GM23248 (cell line): ENCODE data around the gene GPD1L. TPM values are rescaled to one million over a fixed set of nuclear protein-coding genes. Genes with fewer than 3 reads are reported as not detected.

ENCODE experiments used
- DNase-seq: peaks from one replicate; pipeline ENCODE4 v3.0.0-alpha.2; 2015
- H2AFZ ChIP-seq: fragments of 200-600 bp; sonication (generic); 2 replicates; pipeline ENCODE4 v1.6.1; 2016; ENCODE audit warnings: antibody characterized with exemption
- H3F3A ChIP-seq: fragments of 200-600 bp; sonication (generic); 2 replicates; pipeline ENCODE4 v1.6.1; 2016; ENCODE audit warnings: mild to moderate bottlenecking, antibody characterized with exemption, mixed run types; ENCODE audit not compliant: insufficient read depth
- H3K27ac ChIP-seq: fragments of 200-600 bp; sonication (generic); 2 replicates; pipeline ENCODE4 v1.5.1; 2016; ENCODE audit warnings: mild to moderate bottlenecking
- H3K27me3 ChIP-seq: fragments of 200-600 bp; sonication (generic); replicated peaks from 2 replicates; pipeline ENCODE4 v1.6.1; 2016; ENCODE audit warnings: mild to moderate bottlenecking; ENCODE audit not compliant: insufficient read depth
- H3K36me3 ChIP-seq: fragments of 200-600 bp; sonication (generic); 2 replicates; pipeline ENCODE4 v1.6.1; 2016; ENCODE audit warnings: low read depth, mild to moderate bottlenecking
- H3K4me1 ChIP-seq: fragments of 200-600 bp; sonication (generic); 2 replicates; pipeline ENCODE4 v1.6.1; 2016; ENCODE audit warnings: mild to moderate bottlenecking; ENCODE audit not compliant: insufficient read depth
- H3K4me2 ChIP-seq: fragments of 200-600 bp; sonication (generic); one replicate; pipeline ENCODE4 v1.6.1; 2016; ENCODE audit warnings: mild to moderate bottlenecking; ENCODE audit not compliant: unreplicated experiment
- H3K4me3 ChIP-seq: fragments of 200-600 bp; sonication (generic); 2 replicates; pipeline ENCODE4 v1.5.1; 2016; ENCODE audit warnings: mild to moderate bottlenecking
- H3K79me2 ChIP-seq: fragments of 200-600 bp; sonication (generic); 2 replicates; pipeline ENCODE4 v1.6.1; 2016; ENCODE audit warnings: mild to moderate bottlenecking; ENCODE audit not compliant: insufficient read depth
- H3K9ac ChIP-seq: fragments of 200-600 bp; sonication (generic); 2 replicates; pipeline ENCODE4 v1.6.1; 2016; ENCODE audit warnings: mild to moderate bottlenecking
- H3K9me2 ChIP-seq: fragments of 200-600 bp; sonication (generic); 2 replicates; pipeline ENCODE4 v1.6.1; 2016; ENCODE audit warnings: mixed run types, mild to moderate bottlenecking, moderate library complexity; ENCODE audit not compliant: insufficient read depth
- H3K9me3 ChIP-seq: fragments of 200-600 bp; sonication (generic); one replicate; pipeline ENCODE4 v1.6.1; 2017; ENCODE audit warnings: low read depth
- H4K20me1 ChIP-seq: fragments of 200-600 bp; sonication (generic); 2 replicates; pipeline ENCODE4 v1.6.0; 2016; ENCODE audit not compliant: insufficient read depth
- EZH2 ChIP-seq: fragments of 200-600 bp; sonication (generic); IDR thresholded peaks from 2 replicates; pipeline ENCODE4 v1.6.1; 2018; ENCODE audit warnings: antibody characterized with exemption, mild to moderate bottlenecking; ENCODE audit not compliant: insufficient read depth, poor library complexity, severe bottlenecking
- EZH2phosphoT487 ChIP-seq: fragments of 200-600 bp; sonication (generic); IDR thresholded peaks from 2 replicates; pipeline ENCODE4 v1.6.1; 2018; ENCODE audit warnings: antibody characterized with exemption, moderate library complexity, mild to moderate bottlenecking, low read depth; ENCODE audit not compliant: insufficient read depth
- WGBS, 2 experiments: methylation state at CpG; one replicate each; pipeline ENCODE4 v1.1.6; 2015 to 2017; ENCODE audit warnings: low lambda C conversion rate in 2 of 2, low coverage in 1 of 2; ENCODE audit errors: missing lambda C conversion rate in 2 of 2; 5-methylcytosine and 5-hydroxymethylcytosine counted together
- in situ Hi-C: fragments of 300-500 bp; cut with MboI; formaldehyde crosslinking; loops from 2 replicates; pipeline ENCODE4 v1.15.0; 2020
- polyA plus RNA-seq: library from polyadenylated mRNA; unstranded; fragments of >200 nt; fragmentation: Nextera tagmentation; extraction: Ambion mirVana; gene quantifications from 2 replicates; pipeline ENCODE4 v1.2.1, GENCODE V29; 2016
- total RNA-seq: library from RNA; depleted of rRNA; stranded (reverse); fragments of >200 nt; shearing (Covaris generic); gene quantifications from 2 replicates; pipeline ENCODE4 v1.2.3, GENCODE V29; 2014

GPD1L gene
- total and polyA plus RNA-seq, 2 experiments from 2014 or later: 2.4 to 3.5 TPM

GRCh38 chr3:32147509-32147908, 41.1 kb downstream of the GPD1L start:
- in situ Hi-C loops: loop anchor here (25.0 kb wide), 1 partner anchor 535 kb away; no protein-coding TSS in a partner anchor
- no peak overlapping the region for H3K4me3 ChIP-seq
- H3K36me3 ChIP-seq: no peaks in the 10 kb centered on the region
- H3K9me3 ChIP-seq: no peaks in the 10 kb centered on the region
- 83 to 100% methylated on average over 1 of the region's 1 CpG for WGBS, 2 experiments
- DNase-seq: peak; percentile 7
- no peaks in the 10 kb centered on the region for H3K27me3 ChIP-seq
- H3K9ac ChIP-seq: no peak overlapping the region
- H2AFZ ChIP-seq: no peak overlapping the region
- H3F3A ChIP-seq: no peaks in the 10 kb centered on the region
- H3K27ac ChIP-seq: no peak overlapping the region
- peaks cover 4% of the 10 kb centered on the region for H3K4me1 ChIP-seq
- no peaks in the 10 kb centered on the region for H3K79me2 ChIP-seq
- no peaks in the 10 kb centered on the region for H4K20me1 ChIP-seq
- no peaks in the 10 kb centered on the region for H3K9me2 ChIP-seq
- TF ChIP-seq EZH2phosphoT487: no peak
- TF ChIP-seq EZH2: no peak
- no peak overlapping the region for H3K4me2 ChIP-seq

- no peak for TF ChIP-seq EZH2phosphoT487
- no peak for TF ChIP-seq EZH2
- no peak overlapping the region for H2AFZ ChIP-seq
- no peaks in the 10 kb centered on the region for H4K20me1 ChIP-seq
- no peaks in the 10 kb centered on the region for H3K9me2 ChIP-seq
- no peaks in the 10 kb centered on the region for H3K36me3 ChIP-seq
- H3K9me3 ChIP-seq: no peaks in the 10 kb centered on the region
- WGBS, 2 experiments: 64 to 74% methylated on average over 3 of the region's 3 CpGs
- DNase-seq: no peak
- no peaks in the 10 kb centered on the region for H3F3A ChIP-seq
- no peak overlapping the region for H3K4me3 ChIP-seq
- H3K27ac ChIP-seq: no peak overlapping the region
- H3K4me1 ChIP-seq: peaks cover 4% of the 10 kb centered on the region
- no peaks in the 10 kb centered on the region for H3K27me3 ChIP-seq
- H3K79me2 ChIP-seq: no peaks in the 10 kb centered on the region
- H3K9ac ChIP-seq: no peak overlapping the region
- no peak overlapping the region for H3K4me2 ChIP-seq
- in situ Hi-C loops: loop anchor here (25.0 kb wide), 1 partner anchor 536 kb away; no protein-coding TSS in a partner anchor
Measured at GRCh38 chr3:32147933-32148332, 41.5 kb downstream of the GPD1L start.

- Histone ChIP-seq H3K9me2 (no peaks in the 10 kb centered on the region), H3K36me3 (no peaks in the 10 kb centered on the region), H3K9me3 (no peaks in the 10 kb centered on the region), H3K4me1 (peaks cover 4% of the 10 kb centered on the region), H3K9ac (no peak overlapping the region), H3K27ac (no peak overlapping the region), H2AFZ (no peak overlapping the region), H3K79me2 (no peaks in the 10 kb centered on the region), H3K27me3 (no peaks in the 10 kb centered on the region), H3K4me2 (no peak overlapping the region), H3F3A (no peaks in the 10 kb centered on the region), H3K4me3 (no peak overlapping the region), H4K20me1 (no peaks in the 10 kb centered on the region)
- whole genome bisulfite sequencing, 2 experiments: 83% methylated on average over 5 of the region's 5 CpGs
- in situ Hi-C loops: loop anchor here (25.0 kb wide), 1 partner anchor 536 kb away; no protein-coding TSS in a partner anchor
- no peak for TF ChIP-seq EZH2phosphoT487
- TF ChIP-seq EZH2: no peak
- no peak for DNase-seq
Measured at GRCh38 chr3:32148351-32148750, 41.9 kb downstream of the GPD1L start.

- H3K27me3 ChIP-seq: no peaks in the 10 kb centered on the region
- TF ChIP-seq EZH2: no peak
- no peak for TF ChIP-seq EZH2phosphoT487
- WGBS, 2 experiments: 83 to 89% methylated on average over 12 of the region's 12 CpGs
- no peak overlapping the region for H3K4me3 ChIP-seq
- H3K9ac ChIP-seq: no peak overlapping the region
- H3K9me3 ChIP-seq: no peaks in the 10 kb centered on the region
- in situ Hi-C loops: no loop called here
- no peaks in the 10 kb centered on the region for H3K36me3 ChIP-seq
- no peak overlapping the region for H2AFZ ChIP-seq
- no peak for DNase-seq
- H3K27ac ChIP-seq: no peak overlapping the region
- no peaks in the 10 kb centered on the region for H3K4me1 ChIP-seq
- H3K4me2 ChIP-seq: no peak overlapping the region
- H4K20me1 ChIP-seq: no peaks in the 10 kb centered on the region
- H3K9me2 ChIP-seq: no peaks in the 10 kb centered on the region
- no peaks in the 10 kb centered on the region for H3F3A ChIP-seq
- H3K79me2 ChIP-seq: no peaks in the 10 kb centered on the region
Measured at GRCh38 chr3:32153414-32154204, 47.2 kb downstream of the GPD1L start.
